ENCODE data around the gene TXNDC11.
A peak's percentile ranks its signal among the peaks of the same experiment; 100 is the strongest.

The TXNDC11 gene

GRCh38 chr16:11668623-11669379, 73.9 kb downstream of the TXNDC11 start:
- H3K27ac ChIP-seq (replicated peaks): 0 out of 2 replicates have a peak overlapping the region, but pooled peaks have one; percentile 3
- peak overlapping the region; percentile 73 for H3K4me3 ChIP-seq (replicated peaks; ENCODE audit: insufficient read depth, low read length)
- DNase-seq (ENCODE audit: low read depth in 1 of 2, low spot score in 1 of 2): no peak
- TF ChIP-seq SPI1 (IDR thresholded peaks at IDR 0.05; ENCODE audit: borderline replicate concordance, low read depth): no peak
- TF ChIP-seq POLR2AphosphoS5 (IDR thresholded peaks at IDR 0.05; ENCODE audit: low read depth): no peak
- TF ChIP-seq CTCF (IDR thresholded peaks at IDR 0.05; ENCODE audit: insufficient read depth, low read length): no peak
- TF ChIP-seq GABPA (IDR thresholded peaks at IDR 0.05; ENCODE audit: low read depth): no peak
- TF ChIP-seq REST (IDR thresholded peaks at IDR 0.05; ENCODE audit: insufficient replicate concordance, low read depth): no peak
- no peaks in the 10 kb centered on the region for H3K27me3 ChIP-seq (ENCODE audit: insufficient read depth, poor library complexity, severe bottlenecking)

GRCh38 chr16:11667824-11668622, 74.6 kb downstream of the TXNDC11 start, which contains the start of gene SNN:
TSS of gene SNN (plus strand) at chr16:11668455. CDS start at chr16:11676060, 7,605 bp downstream.
- peak; percentile 49 to 79 for DNase-seq (ENCODE audit: low read depth in 1 of 2, low spot score in 1 of 2)
- TF ChIP-seq POLR2AphosphoS5 (IDR thresholded peaks at IDR 0.05; ENCODE audit: low read depth): no peak
- no peak for TF ChIP-seq SPI1 (IDR thresholded peaks at IDR 0.05; ENCODE audit: borderline replicate concordance, low read depth)
- TF ChIP-seq CTCF (IDR thresholded peaks at IDR 0.05; ENCODE audit: insufficient read depth, low read length): no peak
- TF ChIP-seq GABPA (IDR thresholded peaks at IDR 0.05; ENCODE audit: low read depth): no peak
- TF ChIP-seq REST (IDR thresholded peaks at IDR 0.05; ENCODE audit: insufficient replicate concordance, low read depth): no peak
- Histone ChIP-seq H3K27me3 (ENCODE audit: insufficient read depth, poor library complexity, severe bottlenecking) (no peaks in the 10 kb centered on the region), H3K4me3 (replicated peaks; ENCODE audit: insufficient read depth, low read length) (peak within 1 kb of the TSS; percentile 73), H3K27ac (replicated peaks) (peak within 1 kb of the TSS; percentile 47)

GRCh38 chr16:11667221-11667823, 75.3 kb downstream of the TXNDC11 start:
- no peak overlapping the region for H3K4me3 ChIP-seq (replicated peaks; ENCODE audit: insufficient read depth, low read length)

More at GRCh38 chr16:11667221-11667823, 75.3 kb downstream of the TXNDC11 start:
- Histone ChIP-seq H3K27me3 (ENCODE audit: insufficient read depth, poor library complexity, severe bottlenecking) (no peaks in the 10 kb centered on the region), H3K27ac (replicated peaks) (no peak overlapping the region)
- no peak for TF ChIP-seq SPI1 (IDR thresholded peaks at IDR 0.05; ENCODE audit: borderline replicate concordance, low read depth)
- TF ChIP-seq POLR2AphosphoS5 (IDR thresholded peaks at IDR 0.05; ENCODE audit: low read depth): no peak
- TF ChIP-seq CTCF (IDR thresholded peaks at IDR 0.05; ENCODE audit: insufficient read depth, low read length): no peak
- no peak for TF ChIP-seq REST (IDR thresholded peaks at IDR 0.05; ENCODE audit: insufficient replicate concordance, low read depth)
- TF ChIP-seq GABPA (IDR thresholded peaks at IDR 0.05; ENCODE audit: low read depth): no peak
- no peak for DNase-seq (ENCODE audit: low read depth in 1 of 2, low spot score in 1 of 2)

Measured in HL-60 (cell line).